Gastroesophageal sphincter (tissue), 3 donors: ENCODE results near the gene COX4I2.

Source experiments
- CTCF ChIP-seq, 4 experiments: fragments of 200-600 bp in 2 of 4; fragments of 450-650 bp in 2 of 4; sonication (generic) in 1 of 4; IDR thresholded peaks; one replicate each; pipeline ENCODE4 v1.5.1; 2017 to 2019; ENCODE audit warnings: antibody characterized with exemption in 4 of 4, mild to moderate bottlenecking in 2 of 4, moderate library complexity in 2 of 4
- POLR2AphosphoS5 ChIP-seq: sonication (generic); formaldehyde crosslinking; IDR thresholded peaks from one replicate; pipeline ENCODE4 v1.6.1; 2017; ENCODE audit warnings: antibody characterized with exemption

GRCh38 chr20:31641391-31641790 is 3.7 kb downstream of the COX4I2 start:
- TF ChIP-seq CTCF (IDR thresholded peaks at IDR 0.05): no peak
- TF ChIP-seq POLR2AphosphoS5: no peak
